HG02938 (cell line): Measurements from ENCODE around the gene KCNE1.
"Not testable (repeated sequence)": the region's sequence is repeated elsewhere in the genome, so short reads cannot be mapped to it uniquely, and the experiment has no call there.

Experiments used
- ATAC-seq: cut with Tn5 transposase; IDR thresholded peaks from one replicate; pipeline ENCODE4 v1.9.1; 2021; ENCODE audit warnings: mild to moderate bottlenecking, moderate library complexity; ENCODE audit not compliant: unreplicated experiment

KCNE1 gene

DNA sequence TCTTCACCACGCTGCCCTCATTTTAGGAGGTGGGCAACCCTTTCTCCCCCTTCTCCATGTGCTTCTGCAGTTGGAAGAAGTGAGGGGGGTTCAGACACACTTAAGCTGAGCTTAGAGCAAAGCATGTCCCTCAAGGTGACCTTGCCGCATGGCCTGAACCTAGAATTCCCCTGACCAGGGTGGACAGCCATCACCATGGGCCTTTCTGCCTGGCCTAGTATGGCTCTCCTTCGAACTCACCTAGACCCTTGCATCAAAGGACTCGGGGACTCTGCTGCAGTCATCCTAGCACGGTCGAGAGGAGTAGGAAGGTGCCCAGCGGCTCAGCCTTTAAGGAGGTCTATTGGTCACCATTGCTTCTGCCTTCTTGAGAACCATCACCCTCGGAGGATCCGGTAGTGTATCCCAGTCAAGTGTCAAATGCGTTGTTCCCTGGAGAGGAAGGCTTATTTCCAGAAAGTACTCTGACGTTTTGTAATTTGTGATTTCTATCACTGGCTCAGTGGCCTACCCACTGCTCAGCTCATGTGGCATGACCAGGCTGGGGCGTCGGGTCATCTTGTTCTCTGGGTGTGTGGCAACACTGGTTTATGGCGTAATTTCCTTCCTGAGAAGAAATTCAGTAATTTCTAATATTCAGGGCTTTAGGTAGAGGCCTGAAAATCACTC lies at the start of gene KCNE1:
Gene KCNE1, minus strand, starts transcription at position 424 of the 669 bp plus-strand sequence. CDS start 62,576 bp downstream, outside the sequence.
- no peak for ATAC-seq

DNA sequence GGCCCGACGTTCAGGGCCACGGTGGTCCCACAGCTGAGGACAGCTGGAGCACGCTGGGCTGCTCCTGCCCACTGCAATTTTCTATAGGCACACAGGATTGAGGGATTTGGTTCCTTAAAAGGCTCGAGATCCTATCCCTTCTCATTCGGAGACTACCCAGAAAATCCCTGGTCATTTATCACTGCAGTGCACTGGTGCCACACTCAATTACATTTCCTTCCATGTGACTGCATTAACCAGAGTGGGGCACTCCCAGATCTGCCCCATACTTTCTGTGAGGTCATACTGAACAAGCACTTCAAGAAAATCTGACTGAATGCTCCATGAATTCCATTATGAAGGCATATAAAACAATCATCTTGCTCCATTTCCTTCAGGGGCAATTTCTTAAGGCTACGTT lies 49.8 kb upstream of the KCNE1 start:
- no peak for ATAC-seq

DNA sequence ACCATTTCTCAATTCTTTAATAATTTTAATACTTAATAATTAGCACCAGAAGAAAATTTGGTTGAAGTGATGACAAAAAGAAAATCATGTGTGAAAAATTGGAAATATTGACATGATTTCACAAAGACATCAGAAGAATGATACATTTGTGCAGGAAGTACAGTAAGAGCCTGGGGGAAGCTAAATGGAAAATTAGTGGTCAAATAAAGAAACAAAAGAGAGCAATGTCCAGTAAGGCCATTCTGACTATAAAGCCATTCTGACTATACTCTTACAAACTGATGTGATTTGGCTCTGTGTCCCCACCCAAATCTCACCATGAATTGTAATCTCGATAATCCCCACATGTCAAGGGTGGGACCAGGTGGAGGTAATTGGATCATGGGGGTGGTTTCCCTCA lies 48.6 kb upstream of the KCNE1 start:
- no peak for ATAC-seq

DNA sequence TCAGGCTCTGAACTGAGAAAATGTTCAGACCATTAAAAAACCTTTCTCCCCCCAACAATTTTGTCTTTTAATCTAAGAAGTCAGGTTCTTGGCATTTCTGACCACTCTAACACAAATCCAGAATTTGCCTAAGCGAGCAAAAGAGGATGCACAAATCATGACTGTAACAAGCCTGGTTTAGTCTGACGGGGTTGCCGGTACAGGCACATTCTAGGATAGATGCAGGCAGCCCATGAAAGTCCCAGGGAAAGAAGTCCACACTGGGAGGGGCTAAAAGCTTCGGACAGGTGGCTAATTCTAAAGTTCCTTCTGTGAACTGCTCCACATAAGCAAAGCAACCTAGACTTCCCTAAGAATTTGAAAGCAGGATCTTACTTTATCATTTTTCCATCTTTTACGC lies 48.0 kb upstream of the KCNE1 start:
- ATAC-seq, result no peak

DNA sequence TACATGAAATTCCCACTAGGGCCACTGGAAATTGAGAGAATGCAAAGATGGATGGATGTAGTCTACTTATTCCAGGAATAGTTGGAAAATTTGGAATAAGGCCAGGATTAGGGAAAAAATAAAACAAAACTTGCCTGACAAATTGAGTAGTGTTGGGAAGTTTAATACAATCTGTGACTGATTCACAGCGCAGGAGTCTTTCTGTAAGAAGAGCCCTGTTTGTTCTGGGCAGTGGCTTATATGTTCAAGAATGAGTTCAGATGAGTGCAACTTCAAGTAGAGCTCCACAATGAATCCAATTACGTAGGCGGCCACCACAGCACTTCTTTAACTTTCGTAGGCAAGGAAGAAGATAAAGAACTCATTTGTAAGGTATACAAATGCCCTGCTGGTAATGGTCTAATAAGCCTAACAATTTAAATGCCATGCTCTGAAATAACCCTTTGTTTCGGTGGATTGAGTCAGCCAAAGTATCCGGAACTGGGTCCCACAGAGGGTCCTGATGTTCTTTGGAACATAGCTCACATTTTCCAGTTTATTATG lies 47.1 kb upstream of the KCNE1 start:
- ATAC-seq, result no peak

DNA sequence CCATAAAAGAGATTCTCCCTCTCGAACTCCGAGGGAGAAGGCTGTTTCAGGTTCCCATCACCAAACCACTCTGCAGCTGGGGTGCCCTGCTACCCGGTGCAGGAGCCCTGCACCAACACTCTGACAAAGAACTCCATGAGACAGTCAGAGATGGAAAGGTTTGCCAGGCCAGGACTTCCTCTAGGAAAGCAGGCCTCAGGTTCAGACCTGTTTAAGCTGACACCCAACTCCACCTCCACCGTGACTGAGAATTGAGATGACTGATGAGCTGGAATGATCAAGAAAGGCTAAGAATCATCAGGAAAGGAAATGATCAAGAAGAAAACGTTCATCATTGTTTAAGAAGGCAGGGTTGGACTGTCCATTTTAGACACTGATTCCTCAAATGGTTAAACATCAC lies 46.2 kb upstream of the KCNE1 start:
- no peak for ATAC-seq

DNA sequence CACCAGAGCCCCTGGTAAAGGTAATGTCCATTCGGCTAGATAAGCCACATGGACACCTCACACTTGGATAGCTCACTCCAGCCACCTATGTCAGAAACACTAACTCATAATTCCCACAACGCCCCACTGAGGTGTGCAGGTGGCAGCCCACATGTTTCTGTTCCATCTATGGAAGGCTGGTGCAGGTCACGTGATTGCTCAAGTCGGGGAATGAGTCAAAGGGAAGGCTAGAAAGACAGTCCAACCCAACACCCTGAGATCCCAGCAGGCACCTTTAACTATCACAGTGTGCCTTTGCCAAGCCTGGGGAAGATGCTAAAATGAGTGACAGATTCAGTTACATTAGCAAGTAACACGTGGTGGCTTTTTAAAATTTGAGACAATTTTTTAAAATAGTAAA lies 45.3 kb upstream of the KCNE1 start:
- ATAC-seq, result no peak

DNA sequence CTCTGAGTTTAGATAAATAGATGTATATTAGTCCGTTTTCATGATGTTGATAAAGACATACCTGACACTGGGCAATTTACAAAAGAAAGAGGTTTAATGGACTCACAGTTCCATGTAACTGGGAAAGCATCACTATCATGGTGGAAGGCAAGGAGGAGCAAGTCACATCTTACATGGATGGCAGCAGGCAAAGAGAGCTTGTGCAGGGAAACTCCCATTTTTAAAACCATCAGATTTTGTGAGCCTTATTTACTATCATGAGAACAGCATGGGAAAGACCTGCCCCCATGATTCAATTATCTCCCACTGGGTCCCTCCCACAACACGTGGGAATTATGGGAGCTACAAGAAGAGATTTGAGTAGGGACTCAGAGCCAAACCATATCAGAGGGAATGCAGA lies 42.7 kb upstream of the KCNE1 start:
- not testable (repeated sequence) for ATAC-seq

DNA sequence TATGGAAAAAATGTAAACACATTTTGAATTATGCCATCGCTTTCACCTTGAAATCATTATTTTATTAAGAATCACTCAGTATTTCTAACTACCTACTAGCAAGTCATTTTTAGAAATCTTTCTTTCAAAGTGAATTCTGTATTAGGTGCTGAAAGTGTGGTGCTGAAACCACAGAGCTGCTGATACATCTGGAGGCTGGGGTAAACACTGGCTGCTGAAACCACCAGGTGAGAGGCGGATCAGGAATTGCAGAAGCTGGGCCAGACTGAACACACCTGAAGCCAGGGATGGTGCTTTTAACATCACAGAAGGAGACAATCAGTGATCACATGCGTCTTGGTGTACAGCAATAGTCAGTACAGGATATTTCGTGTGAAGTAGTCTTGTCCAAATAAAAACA lies 42.2 kb upstream of the KCNE1 start:
- no peak for ATAC-seq

DNA sequence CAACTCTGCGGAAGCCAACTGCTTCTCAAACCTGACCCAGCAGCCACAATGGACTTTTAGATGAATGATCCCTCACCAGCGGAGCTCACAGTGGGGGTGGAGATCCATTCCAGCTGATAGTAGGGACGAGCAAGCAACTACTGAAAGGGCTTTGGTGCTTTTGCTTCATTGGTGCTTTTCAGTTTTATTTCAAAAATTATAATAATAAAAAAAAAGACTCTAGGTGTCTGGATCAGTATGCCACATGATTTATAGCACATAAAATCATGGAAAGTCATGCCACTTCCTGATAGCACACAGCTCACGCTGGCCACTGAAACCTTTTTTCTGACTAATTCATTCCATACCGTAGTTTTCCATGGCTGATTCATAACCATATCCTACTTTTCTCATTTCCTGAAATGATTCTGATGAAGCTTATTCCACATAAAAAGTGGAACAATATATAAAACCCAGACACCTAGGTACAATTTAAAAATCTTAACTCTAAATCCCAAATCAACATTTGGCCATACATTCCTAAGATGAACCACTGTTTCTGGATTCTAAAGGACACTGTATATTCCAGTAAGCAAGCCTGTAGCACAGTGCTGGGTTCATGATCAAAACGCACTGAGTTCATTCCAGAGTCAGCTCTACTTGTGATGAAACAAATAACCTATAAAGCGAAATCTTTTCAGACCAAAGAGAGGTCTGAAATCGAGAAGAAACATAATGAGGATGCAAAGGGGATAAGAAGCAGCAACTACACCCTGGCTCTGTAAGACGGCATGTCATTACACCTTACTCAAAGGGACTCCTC lies 41.3 kb upstream of the KCNE1 start:
- no peak for ATAC-seq

DNA sequence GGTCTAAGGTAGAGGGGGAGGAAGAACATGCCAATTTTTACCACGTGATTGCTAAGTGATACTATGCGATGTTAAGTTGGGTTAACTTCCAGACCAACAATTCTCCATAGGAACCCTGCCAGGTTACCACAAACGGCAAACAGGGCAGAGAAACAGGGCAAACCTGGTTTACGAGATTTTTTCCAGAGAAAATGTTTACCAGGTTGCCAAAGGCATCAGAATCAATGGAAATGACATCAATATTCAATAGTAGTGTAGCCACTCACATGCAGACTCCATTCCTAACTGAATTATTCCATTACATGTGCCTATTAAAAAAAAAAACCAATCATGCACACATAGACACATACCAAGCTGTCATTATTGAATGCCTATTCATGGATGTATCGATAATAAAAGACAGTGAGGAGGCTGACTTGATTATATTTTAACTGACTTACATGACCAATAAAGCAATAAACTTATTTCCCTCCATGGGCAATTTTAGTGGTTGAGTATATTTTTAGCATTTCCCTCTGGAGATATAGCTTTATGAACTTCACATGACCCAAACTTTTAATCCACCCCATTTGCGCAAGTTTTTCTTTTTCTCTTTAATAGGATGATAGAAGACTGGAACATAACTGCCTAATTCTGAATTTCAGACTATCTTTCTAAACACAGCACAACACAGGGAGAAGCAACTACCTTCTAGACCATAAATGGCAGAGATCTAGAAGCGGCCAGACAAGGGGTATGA lies 40.5 kb upstream of the KCNE1 start:
- ATAC-seq, result no peak

DNA sequence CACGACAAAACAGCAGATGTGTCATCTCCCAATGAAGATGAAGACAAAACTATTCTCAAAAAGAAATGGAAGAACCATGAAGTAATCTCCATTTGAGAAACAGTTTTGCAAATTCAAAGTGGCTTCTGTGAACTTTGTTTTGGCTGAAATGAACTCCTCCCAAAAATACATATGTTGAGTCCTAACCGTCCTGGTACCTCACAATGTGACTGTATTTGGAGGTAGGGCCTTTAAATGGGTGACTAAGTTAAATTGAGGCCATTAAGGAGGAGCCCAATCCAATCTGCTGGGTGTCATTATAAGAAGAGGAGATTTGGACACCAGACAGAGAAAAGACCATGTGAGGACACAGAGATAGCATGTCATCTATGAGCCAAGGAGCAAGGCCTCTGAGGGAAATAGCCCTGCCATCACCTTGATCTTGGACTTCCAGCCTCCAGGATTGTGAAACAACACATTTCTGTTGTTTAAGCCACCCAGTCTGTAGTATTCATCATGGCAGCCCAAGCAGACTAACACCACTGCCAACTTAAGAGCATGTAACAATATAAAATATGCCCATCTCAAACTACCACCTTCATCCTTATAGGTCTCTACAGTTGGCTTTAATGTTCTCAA lies 38.3 kb upstream of the KCNE1 start:
- ATAC-seq, result no peak

DNA sequence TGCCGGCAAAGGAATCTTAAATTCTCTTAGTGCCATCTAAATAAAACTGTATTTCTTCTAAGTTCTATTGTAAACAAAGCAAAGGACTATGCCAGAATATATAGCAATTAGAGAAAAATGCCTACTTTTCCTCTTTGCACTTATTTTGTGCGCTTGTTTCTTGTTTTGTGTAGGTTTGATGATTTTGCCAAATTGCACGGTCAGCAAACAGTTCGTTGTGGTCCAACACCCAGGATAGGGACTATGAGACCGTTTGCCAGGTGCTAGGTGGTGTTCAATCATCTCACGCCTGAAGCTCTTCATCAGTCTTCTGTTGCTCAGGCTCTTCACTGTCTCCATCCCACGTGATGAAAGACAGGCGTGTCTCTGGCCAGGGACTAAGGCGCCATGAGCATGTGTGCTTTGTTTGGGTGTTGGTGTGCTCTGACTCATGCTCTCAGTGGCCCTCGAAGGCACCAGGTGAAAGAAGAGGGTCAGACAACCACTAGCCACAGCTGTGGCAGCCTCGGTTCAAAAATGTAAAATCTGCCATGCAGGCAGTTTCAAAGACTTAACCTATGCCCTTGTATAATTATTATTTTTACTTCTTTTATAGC lies 36.9 kb upstream of the KCNE1 start:
- no peak for ATAC-seq

DNA sequence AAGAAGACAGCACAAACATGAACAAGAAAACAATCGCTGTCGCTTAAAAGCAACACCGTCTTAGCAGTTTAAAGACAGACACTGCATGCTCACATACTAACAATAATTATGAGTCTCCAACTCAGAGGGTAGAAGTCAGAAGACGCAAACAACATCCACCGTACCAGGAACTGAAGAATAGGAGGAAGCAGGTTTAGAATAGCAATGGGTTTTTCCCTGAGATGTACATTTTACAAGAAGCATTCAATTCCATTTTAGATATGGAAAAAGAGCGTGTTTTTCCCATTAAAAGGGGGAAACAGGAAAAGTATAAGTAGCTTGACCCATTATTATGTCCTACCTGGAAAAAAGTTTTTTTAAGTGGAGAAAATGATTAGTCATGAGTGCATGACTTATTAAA lies 34.5 kb upstream of the KCNE1 start:
- no peak for ATAC-seq

DNA sequence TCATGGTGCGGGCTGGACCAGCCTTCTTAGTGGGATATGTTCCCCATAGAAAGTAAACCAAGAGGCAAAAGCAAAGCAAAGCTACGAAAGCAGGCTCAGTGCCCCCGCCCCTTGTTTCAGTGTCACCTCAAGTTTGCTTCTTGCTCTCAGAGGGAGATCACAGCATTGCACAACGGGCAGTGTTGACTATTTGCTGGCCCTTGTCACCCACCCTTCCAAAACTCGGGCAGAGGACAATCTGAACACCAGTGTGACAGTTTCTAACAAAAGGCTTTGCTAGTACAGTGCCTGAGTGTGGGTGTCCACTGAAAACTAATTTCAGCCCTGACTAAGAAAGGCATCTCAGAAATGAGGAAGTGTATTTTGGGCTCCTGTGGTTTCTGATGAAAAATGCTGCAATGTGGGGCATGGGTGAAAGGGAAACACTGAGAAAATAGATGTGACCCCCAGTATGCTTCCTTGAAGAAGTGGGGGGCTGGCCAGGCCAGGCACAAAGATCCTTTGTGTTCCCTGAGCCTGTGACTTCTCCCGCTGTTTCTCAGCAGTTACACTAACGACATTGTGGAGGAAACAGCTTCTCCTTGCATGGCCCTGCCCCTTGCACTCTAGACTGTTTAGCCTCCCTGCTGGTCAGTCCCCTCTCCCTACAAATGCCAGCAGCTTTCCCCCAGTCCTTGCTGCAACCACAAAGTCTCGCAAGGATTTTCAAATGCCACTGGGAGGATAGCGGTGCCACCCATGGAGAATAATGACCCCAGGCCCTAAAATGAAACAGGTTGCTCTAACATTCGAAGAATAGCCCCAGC lies 33.3 kb upstream of the KCNE1 start:
- ATAC-seq, result peak; percentile 89

DNA sequence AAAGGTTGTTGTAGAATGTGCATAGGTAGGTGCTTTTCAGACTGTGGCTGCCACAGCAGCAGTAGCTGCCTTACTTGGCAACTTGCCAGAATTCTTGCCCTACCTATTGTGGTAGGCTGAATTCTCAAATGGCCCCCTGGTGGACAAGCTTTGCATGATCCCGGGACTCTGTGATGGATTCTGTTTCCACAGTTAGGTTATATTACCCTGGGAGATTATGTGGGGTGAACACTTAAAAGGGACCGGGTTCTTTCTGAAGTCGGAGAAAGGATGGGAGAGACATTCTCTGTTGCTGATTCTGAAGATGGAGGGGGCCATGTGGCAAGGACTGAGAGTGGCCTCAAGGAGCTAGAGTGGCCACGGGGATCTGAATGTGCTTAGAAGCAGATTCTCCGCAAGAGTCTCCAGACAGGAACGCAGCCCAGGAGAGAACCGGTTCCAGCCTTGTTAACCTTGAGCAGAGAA lies 32.1 kb upstream of the KCNE1 start:
- no peak for ATAC-seq

DNA sequence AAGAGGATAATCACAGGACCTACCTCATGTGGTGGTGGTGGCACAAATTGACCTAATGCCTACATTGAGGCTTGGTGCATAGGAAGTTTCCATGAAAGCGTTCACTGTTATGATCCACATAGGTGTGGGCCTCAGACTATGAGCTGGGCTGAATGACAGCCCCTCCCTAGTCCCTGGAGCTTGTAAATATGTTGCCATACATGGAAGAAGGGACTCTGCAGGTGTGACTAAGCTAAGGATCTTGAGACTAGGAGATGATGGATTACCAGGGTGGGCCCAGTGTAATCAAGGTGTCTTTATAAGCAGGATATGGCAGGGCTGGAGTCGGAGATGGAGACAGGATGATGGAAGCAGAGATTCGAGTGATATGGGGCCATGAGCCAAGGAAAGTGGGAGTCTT lies 31.0 kb upstream of the KCNE1 start:
- ATAC-seq, result no peak

DNA sequence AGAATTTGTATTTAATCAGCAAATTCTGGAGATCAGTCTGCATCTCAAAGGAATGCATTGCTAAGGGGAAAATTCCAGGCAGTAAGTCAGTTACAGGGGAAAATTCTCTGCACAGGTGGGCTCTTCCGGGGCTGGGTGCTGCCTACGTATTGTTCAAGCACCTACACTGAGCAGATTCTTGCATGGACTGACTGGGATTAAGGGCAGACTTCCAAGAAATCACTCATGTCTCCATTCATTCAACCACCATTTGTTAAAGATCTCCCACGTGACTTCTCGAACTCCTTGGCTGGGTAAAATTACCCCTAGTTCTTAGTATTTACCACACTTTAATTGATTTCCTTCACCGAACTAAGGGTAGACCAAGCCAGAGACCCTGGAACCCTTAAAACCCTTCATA lies 28.2 kb upstream of the KCNE1 start:
- no peak for ATAC-seq

DNA sequence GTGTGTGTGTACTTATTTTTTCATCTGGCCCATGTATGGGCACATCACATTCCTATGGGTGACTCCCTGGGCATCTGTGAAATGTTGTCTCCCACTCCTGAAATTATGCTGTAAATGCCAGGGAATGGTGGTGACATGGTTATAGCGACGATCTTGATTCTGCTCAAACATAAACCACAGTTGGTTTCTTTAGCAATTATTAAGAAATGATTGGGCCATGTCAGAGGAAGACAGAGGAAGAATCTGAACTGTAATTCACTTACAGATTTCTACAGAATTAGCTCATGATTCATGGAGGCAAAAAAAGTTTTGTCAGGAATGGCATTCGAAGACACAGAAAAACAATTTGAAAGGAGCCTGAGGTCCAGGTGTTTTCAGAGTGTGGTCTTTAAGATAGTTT lies 25.8 kb upstream of the KCNE1 start:
- no peak for ATAC-seq

DNA sequence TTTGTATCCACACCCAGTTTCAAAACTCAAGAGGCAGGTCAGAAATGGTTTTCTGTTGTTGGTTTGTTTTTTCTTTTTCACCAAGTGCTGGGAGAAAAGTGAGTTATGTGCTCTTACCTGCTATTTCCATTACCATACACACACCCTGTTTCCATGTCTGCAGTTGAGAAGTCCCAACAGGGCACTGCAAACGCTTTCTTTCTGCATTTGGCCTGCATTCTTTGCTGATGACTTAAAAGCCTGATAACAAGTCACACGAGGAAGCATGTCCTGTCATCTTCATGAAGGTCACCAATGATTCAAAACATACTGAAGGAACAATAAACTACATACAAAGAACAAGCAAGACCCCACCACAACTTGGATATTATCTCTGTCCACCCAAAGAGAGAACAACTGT lies 24.8 kb upstream of the KCNE1 start:
- ATAC-seq, result no peak
